ENCODE data around the gene LEAP2.

DNA sequence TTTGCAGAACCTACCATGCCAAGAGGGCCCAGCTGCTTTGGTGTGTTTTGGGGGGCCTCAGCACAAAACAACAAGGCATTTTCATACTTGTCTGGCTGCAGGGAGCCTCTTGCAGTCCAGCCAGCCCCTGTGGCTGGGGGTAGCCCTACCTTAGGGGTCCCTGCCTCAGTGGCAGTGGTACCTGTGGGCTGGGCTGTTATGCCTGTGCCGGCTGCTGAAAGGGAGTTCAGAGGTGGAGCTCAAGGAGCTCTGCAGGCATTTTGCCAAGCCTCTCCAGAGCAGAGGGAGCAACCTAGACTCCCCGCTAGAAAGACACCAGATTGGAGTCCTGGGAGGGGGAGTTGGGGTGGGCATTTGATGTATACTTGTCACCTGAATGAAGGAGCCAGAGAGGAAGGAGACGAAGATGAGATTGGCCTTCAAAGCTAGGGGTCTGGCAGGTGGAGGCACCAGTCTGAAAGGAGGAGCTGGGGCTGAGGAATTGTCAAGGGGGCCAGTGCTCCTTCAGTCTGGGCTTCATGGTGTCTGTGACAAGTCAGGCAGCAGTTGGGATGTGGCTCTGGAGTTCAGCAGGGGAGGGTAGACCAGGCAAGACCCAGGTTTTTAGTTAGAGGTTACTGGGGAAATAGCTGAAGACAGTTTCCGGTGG lies 44.5 kb upstream of the LEAP2 start:
- no peak for TF ChIP-seq SIN3A (conservative IDR thresholded peaks at IDR 0.05 in 1 of 2, IDR thresholded peaks at IDR 0.05 in 1 of 2; ENCODE audit: low read depth in 1 of 2, low read length in 2 of 2)
- no peak for TF ChIP-seq RAD21 (IDR thresholded peaks at IDR 0.05 in 1 of 2, conservative IDR thresholded peaks at IDR 0.05 in 1 of 2; ENCODE audit: low read depth in 2 of 2, low read length in 2 of 2)
- TF ChIP-seq CHD2 (IDR thresholded peaks at IDR 0.05; ENCODE audit: low read length) = no peak
- TF ChIP-seq YY1 (IDR thresholded peaks at IDR 0.05; ENCODE audit: low read depth, low read length) = no peak
- TF ChIP-seq EZH2 (IDR thresholded peaks at IDR 0.05; ENCODE audit: low read depth, low read length, severe bottlenecking) = no peak
- TF ChIP-seq RFX5 (IDR thresholded peaks at IDR 0.05; ENCODE audit: borderline replicate concordance, low read depth, low read length) = no peak
- TF ChIP-seq EP300 (IDR thresholded peaks at IDR 0.05; ENCODE audit: borderline replicate concordance in 1 of 2, low read depth in 2 of 2, low read length in 2 of 2) = no peak
- TF ChIP-seq POLR2AphosphoS5 (IDR thresholded peaks at IDR 0.05; ENCODE audit: low read depth, low read length) = no peak
- no peak for TF ChIP-seq TEAD4 (IDR thresholded peaks at IDR 0.05; ENCODE audit: low read depth, low read length)
- no peak for TF ChIP-seq SRF (IDR thresholded peaks at IDR 0.05; ENCODE audit: low read depth, low read length)
- TF ChIP-seq, protein P1, sequence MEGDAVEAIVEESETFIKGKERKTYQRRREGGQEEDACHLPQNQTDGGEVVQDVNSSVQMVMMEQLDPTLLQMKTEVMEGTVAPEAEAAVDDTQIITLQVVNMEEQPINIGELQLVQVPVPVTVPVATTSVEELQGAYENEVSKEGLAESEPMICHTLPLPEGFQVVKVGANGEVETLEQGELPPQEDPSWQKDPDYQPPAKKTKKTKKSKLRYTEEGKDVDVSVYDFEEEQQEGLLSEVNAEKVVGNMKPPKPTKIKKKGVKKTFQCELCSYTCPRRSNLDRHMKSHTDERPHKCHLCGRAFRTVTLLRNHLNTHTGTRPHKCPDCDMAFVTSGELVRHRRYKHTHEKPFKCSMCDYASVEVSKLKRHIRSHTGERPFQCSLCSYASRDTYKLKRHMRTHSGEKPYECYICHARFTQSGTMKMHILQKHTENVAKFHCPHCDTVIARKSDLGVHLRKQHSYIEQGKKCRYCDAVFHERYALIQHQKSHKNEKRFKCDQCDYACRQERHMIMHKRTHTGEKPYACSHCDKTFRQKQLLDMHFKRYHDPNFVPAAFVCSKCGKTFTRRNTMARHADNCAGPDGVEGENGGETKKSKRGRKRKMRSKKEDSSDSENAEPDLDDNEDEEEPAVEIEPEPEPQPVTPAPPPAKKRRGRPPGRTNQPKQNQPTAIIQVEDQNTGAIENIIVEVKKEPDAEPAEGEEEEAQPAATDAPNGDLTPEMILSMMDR (IDR thresholded peaks at IDR 0.05; ENCODE audit: control extremely low read depth in 1 of 3, insufficient read depth in 1 of 3, low read depth in 1 of 3, low read length in 3 of 3) = no peak
- no peak for TF ChIP-seq MAFK (IDR thresholded peaks at IDR 0.05; ENCODE audit: low read depth, low read length)
- TF ChIP-seq FOSL1 (IDR thresholded peaks at IDR 0.05; ENCODE audit: insufficient read depth, low read depth, low read length) = no peak
- no peak for TF ChIP-seq BACH1 (IDR thresholded peaks at IDR 0.05; ENCODE audit: low read length)

All from H1 (cell line).